ENCODE data around the gene WDR77. TPM values are rescaled to one million over a fixed set of nuclear protein-coding genes. Genes with fewer than 3 reads are reported as not detected.

WDR77 gene
- total and polyA plus RNA-seq, 2 of the 13 experiments (the other 11 are each of a cell fraction or from before 2014, with no cell fraction given), result 90.6 to 108 TPM

- 0 out of 2 replicates have a peak, but pooled peaks have one; percentile 46 for TF ChIP-seq IKZF5 (CRISPR knock-in tag; IDR thresholded peaks at IDR 0.05)
- TF ChIP-seq CEBPG (CRISPR knock-in tag; IDR thresholded peaks at IDR 0.05), result peak; percentile 39; the same call in 1 of the 2 replicates
- peak; percentile 96; the same call in 1 of the 2 replicates for TF ChIP-seq SIN3A (IDR thresholded peaks at IDR 0.05; ENCODE audit: borderline replicate concordance, low read depth, low read length)
- TF ChIP-seq ATF4 (CRISPR knock-in tag; IDR thresholded peaks at IDR 0.05), result 0 out of 4 replicates have a peak, but pooled peaks of 1 of the 2 experiments have one; percentile 27
- TF ChIP-seq DMAP1 (CRISPR knock-in tag; IDR thresholded peaks at IDR 0.05), result peak; percentile 83
- no peak for TF ChIP-seq AHDC1 (CRISPR knock-in tag; IDR thresholded peaks at IDR 0.05; ENCODE audit: borderline replicate concordance)
- TF ChIP-seq, protein P1, sequence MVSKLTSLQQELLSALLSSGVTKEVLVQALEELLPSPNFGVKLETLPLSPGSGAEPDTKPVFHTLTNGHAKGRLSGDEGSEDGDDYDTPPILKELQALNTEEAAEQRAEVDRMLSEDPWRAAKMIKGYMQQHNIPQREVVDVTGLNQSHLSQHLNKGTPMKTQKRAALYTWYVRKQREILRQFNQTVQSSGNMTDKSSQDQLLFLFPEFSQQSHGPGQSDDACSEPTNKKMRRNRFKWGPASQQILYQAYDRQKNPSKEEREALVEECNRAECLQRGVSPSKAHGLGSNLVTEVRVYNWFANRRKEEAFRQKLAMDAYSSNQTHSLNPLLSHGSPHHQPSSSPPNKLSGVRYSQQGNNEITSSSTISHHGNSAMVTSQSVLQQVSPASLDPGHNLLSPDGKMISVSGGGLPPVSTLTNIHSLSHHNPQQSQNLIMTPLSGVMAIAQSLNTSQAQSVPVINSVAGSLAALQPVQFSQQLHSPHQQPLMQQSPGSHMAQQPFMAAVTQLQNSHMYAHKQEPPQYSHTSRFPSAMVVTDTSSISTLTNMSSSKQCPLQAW (CRISPR knock-in tag; IDR thresholded peaks at IDR 0.05), result peak; percentile 38; the same call in 1 of the 2 replicates
- no peak for TF ChIP-seq ZNF260 (CRISPR knock-in tag; IDR thresholded peaks at IDR 0.05; ENCODE audit: borderline replicate concordance, low read depth)
- TF ChIP-seq KDM5A (IDR thresholded peaks at IDR 0.05; ENCODE audit: borderline replicate concordance, low read length), result peak; percentile 92
- peak; percentile 66; the same call in 1 of the 2 replicates for TF ChIP-seq NFKB2 (CRISPR knock-in tag; IDR thresholded peaks at IDR 0.05; ENCODE audit: borderline replicate concordance)
- TF ChIP-seq ZNF138 (CRISPR knock-in tag; IDR thresholded peaks at IDR 0.05; ENCODE audit: low read depth), result no peak
- TF ChIP-seq, protein P2, sequence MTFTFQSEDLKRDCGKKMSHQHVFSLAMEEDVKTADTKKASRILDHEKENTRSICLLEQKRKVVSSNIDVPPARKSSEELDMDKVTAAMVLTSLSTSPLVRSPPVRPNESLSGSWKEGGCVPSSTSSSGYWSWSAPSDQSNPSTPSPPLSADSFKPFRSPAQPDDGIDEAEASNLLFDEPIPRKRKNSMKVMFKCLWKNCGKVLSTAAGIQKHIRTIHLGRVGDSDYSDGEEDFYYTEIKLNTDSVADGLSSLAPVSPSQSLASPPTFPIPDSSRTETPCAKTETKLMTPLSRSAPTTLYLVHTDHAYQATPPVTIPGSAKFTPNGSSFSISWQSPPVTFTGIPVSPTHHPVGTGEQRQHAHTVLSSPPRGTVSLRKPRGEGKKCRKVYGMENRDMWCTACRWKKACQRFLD (CRISPR knock-in tag; IDR thresholded peaks at IDR 0.05; ENCODE audit: borderline replicate concordance), result no peak
- TF ChIP-seq, protein P3, sequence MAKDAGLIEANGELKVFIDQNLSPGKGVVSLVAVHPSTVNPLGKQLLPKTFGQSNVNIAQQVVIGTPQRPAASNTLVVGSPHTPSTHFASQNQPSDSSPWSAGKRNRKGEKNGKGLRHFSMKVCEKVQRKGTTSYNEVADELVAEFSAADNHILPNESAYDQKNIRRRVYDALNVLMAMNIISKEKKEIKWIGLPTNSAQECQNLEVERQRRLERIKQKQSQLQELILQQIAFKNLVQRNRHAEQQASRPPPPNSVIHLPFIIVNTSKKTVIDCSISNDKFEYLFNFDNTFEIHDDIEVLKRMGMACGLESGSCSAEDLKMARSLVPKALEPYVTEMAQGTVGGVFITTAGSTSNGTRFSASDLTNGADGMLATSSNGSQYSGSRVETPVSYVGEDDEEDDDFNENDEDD (CRISPR knock-in tag; IDR thresholded peaks at IDR 0.05; ENCODE audit: borderline replicate concordance), result peak; percentile 51; the same call in 1 of the 2 replicates
These were observed at the start of gene WDR77, which contains the start of gene ATP5PB (continued) for GRCh38 chr1:111448918-111449702.

Measured in HepG2 (cell line).